ENCODE measurements around the gene PHF3. TPM values are rescaled to one million over a fixed set of nuclear protein-coding genes. Genes with fewer than 3 reads are reported as not detected.

The PHF3 gene
- total RNA-seq, 2 experiments from 2014 or later: 54.8 to 92.5 TPM

DNA sequence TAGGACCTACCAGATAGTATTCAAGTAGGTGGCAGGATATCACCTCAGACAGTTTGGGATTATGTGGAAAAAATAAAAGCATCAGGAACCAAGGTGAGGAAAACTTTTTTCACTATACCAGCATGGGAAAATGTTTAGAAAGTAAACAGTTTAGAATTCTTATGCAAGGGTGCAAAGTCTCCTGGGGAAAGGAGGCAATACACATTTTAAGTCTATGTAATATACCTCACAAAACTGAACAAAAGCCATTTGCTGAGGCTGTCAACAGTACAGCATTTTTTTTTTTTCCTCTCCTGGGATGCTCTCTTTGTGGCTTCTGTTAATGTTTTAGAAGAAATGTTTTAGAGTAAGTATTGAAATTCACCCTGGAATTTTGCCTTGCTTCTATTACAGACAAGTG, 73.5 kb downstream of the PHF3 start:
- Histone ChIP-seq H3K4me2 (ENCODE audit: low read length) (no peak overlapping the region), H3K4me1 (ENCODE audit: insufficient read depth, low read length, poor library complexity, severe bottlenecking) (no peaks in the 10 kb centered on the region), H3K9me2 (ENCODE audit: insufficient read depth, low read length) (no peaks in the 10 kb centered on the region), H4K20me1 (ENCODE audit: insufficient read depth, low read length) (no peaks in the 10 kb centered on the region), H3K27ac (ENCODE audit: low read depth, low read length, poor library complexity, severe bottlenecking) (no peak overlapping the region), H3K4me3 (ENCODE audit: low read depth, low read length, poor library complexity, severe bottlenecking) (no peak overlapping the region), H2AFZ (ENCODE audit: low read length) (no peak overlapping the region), H3K79me2 (ENCODE audit: insufficient read depth, low read depth, low read length) (0 out of 2 replicates have a peak, but pooled peaks cover 4% of the 10 kb centered on the region), H3K9me3 (ENCODE audit: low read length) (no peaks in the 10 kb centered on the region), H3K36me3 (ENCODE audit: insufficient read depth, low read length) (peaks cover 99% of the 10 kb centered on the region)
- BruUV-seq (replicated peaks): no TSS peak
- intact Hi-C loops (cut with micrococcal nuclease; ENCODE audit: unreplicated experiment): no loop called here
- DNase-seq (ENCODE audit: low spot score): no peak
- no peak for TF ChIP-seq EZH2phosphoT487 (IDR thresholded peaks at IDR 0.05; ENCODE audit: borderline replicate concordance, low read depth, low read length)
- TF ChIP-seq, protein P1, sequence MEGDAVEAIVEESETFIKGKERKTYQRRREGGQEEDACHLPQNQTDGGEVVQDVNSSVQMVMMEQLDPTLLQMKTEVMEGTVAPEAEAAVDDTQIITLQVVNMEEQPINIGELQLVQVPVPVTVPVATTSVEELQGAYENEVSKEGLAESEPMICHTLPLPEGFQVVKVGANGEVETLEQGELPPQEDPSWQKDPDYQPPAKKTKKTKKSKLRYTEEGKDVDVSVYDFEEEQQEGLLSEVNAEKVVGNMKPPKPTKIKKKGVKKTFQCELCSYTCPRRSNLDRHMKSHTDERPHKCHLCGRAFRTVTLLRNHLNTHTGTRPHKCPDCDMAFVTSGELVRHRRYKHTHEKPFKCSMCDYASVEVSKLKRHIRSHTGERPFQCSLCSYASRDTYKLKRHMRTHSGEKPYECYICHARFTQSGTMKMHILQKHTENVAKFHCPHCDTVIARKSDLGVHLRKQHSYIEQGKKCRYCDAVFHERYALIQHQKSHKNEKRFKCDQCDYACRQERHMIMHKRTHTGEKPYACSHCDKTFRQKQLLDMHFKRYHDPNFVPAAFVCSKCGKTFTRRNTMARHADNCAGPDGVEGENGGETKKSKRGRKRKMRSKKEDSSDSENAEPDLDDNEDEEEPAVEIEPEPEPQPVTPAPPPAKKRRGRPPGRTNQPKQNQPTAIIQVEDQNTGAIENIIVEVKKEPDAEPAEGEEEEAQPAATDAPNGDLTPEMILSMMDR (conservative IDR thresholded peaks at IDR 0.05; ENCODE audit: low read length): no peak
- ChIA-PET CTCF (ENCODE audit: unreplicated experiment) (no interaction called here), POLR2A (interaction anchor here (0.6 to 1.0 kb wide), 3 partner anchors 12 to 55 kb away, joined by 3 to 5 read pairs (median 3); no protein-coding TSS in a partner anchor)

DNA sequence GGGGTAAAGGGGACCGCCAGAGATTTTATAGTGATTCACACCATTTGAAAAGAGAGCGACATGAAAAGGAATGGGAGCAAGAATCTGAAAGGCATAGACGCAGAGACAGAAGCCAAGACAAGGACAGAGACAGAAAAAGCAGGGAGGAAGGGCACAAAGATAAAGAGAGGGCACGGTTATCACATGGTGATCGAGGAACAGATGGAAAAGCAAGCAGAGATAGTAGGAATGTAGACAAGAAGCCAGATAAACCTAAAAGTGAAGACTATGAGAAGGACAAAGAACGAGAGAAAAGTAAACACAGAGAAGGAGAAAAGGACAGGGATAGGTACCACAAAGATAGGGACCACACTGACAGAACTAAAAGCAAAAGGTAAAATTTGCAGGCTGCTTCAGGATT, 77.7 kb downstream of the PHF3 start:
- intact Hi-C loops (cut with micrococcal nuclease; ENCODE audit: unreplicated experiment): no loop called here
- Histone ChIP-seq H3K9me2 (ENCODE audit: insufficient read depth, low read length) (no peaks in the 10 kb centered on the region), H3K36me3 (ENCODE audit: insufficient read depth, low read length) (peaks cover 79% of the 10 kb centered on the region), H3K9me3 (ENCODE audit: low read length) (no peaks in the 10 kb centered on the region), H3K79me2 (ENCODE audit: insufficient read depth, low read depth, low read length) (no peaks in the 10 kb centered on the region), H3K4me2 (ENCODE audit: low read length) (no peak overlapping the region), H3K27ac (ENCODE audit: low read depth, low read length, poor library complexity, severe bottlenecking) (no peak overlapping the region), H2AFZ (ENCODE audit: low read length) (no peak overlapping the region), H3K4me3 (ENCODE audit: low read depth, low read length, poor library complexity, severe bottlenecking) (no peak overlapping the region), H4K20me1 (ENCODE audit: insufficient read depth, low read length) (no peaks in the 10 kb centered on the region), H3K4me1 (ENCODE audit: insufficient read depth, low read length, poor library complexity, severe bottlenecking) (no peaks in the 10 kb centered on the region)
- TSS peak; percentile 43 for BruUV-seq (replicated peaks)
- DNase-seq (ENCODE audit: low spot score): no peak
- CTCF ChIA-PET (ENCODE audit: unreplicated experiment): no interaction called here
- TF ChIP-seq, protein P1 (conservative IDR thresholded peaks at IDR 0.05; ENCODE audit: low read length): no peak
- TF ChIP-seq EZH2phosphoT487 (IDR thresholded peaks at IDR 0.05; ENCODE audit: borderline replicate concordance, low read depth, low read length): no peak
- POLR2A ChIA-PET: no interaction called here

GRCh38 chr6:63714091-63714490, 78.5 kb downstream of the PHF3 start:
- POLR2A ChIA-PET: interaction anchor here (0.5 to 2.7 kb wide), 6 partner anchors 9 to 184 kb away, joined by 3 to 13 read pairs (median 4); no protein-coding TSS in a partner anchor
- Histone ChIP-seq H3K9me3 (ENCODE audit: low read length) (no peaks in the 10 kb centered on the region), H3K4me2 (ENCODE audit: low read length) (no peak overlapping the region), H3K27ac (ENCODE audit: low read depth, low read length, poor library complexity, severe bottlenecking) (no peak overlapping the region), H3K4me3 (ENCODE audit: low read depth, low read length, poor library complexity, severe bottlenecking) (no peak overlapping the region), H4K20me1 (ENCODE audit: insufficient read depth, low read length) (no peaks in the 10 kb centered on the region), H2AFZ (ENCODE audit: low read length) (no peak overlapping the region), H3K9me2 (ENCODE audit: insufficient read depth, low read length) (no peaks in the 10 kb centered on the region), H3K4me1 (ENCODE audit: insufficient read depth, low read length, poor library complexity, severe bottlenecking) (no peaks in the 10 kb centered on the region), H3K36me3 (ENCODE audit: insufficient read depth, low read length) (peaks cover 72% of the 10 kb centered on the region), H3K79me2 (ENCODE audit: insufficient read depth, low read depth, low read length) (no peaks in the 10 kb centered on the region)
- no peak for DNase-seq (ENCODE audit: low spot score)
- CTCF ChIA-PET (ENCODE audit: unreplicated experiment): no interaction called here
- intact Hi-C loops (cut with micrococcal nuclease; ENCODE audit: unreplicated experiment): no loop called here
- TF ChIP-seq, protein P1 (conservative IDR thresholded peaks at IDR 0.05; ENCODE audit: low read length): no peak
- no peak for TF ChIP-seq EZH2phosphoT487 (IDR thresholded peaks at IDR 0.05; ENCODE audit: borderline replicate concordance, low read depth, low read length)
- BruUV-seq (replicated peaks): no TSS peak

Measured in OCI-LY7 (cell line).